Measurements from ENCODE around the gene STARD7. TPM values are rescaled to one million over a fixed set of nuclear protein-coding genes. Genes with fewer than 3 reads are reported as not detected.
"Not testable (repeated sequence)": the region's sequence is repeated elsewhere in the genome, so short reads cannot be mapped to it uniquely, and the experiment has no call there.

The STARD7 gene
- total RNA-seq, 1 donor from 2014 or later, result 96.1 TPM

- Histone ChIP-seq H3K27me3 (ENCODE audit: control insufficient read depth, insufficient read depth, low read length) (peaks cover 9% of the 10 kb centered on the region), H3K36me3 (ENCODE audit: control insufficient read depth, insufficient read depth, low read length) (no peaks in the 10 kb centered on the region), H3K4me3 (ENCODE audit: low read depth, low read length) (peak overlapping the region; percentile 35)
- TF ChIP-seq, protein P1, sequence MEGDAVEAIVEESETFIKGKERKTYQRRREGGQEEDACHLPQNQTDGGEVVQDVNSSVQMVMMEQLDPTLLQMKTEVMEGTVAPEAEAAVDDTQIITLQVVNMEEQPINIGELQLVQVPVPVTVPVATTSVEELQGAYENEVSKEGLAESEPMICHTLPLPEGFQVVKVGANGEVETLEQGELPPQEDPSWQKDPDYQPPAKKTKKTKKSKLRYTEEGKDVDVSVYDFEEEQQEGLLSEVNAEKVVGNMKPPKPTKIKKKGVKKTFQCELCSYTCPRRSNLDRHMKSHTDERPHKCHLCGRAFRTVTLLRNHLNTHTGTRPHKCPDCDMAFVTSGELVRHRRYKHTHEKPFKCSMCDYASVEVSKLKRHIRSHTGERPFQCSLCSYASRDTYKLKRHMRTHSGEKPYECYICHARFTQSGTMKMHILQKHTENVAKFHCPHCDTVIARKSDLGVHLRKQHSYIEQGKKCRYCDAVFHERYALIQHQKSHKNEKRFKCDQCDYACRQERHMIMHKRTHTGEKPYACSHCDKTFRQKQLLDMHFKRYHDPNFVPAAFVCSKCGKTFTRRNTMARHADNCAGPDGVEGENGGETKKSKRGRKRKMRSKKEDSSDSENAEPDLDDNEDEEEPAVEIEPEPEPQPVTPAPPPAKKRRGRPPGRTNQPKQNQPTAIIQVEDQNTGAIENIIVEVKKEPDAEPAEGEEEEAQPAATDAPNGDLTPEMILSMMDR (IDR thresholded peaks at IDR 0.05; ENCODE audit: insufficient read depth, low read length, poor library complexity, severe bottlenecking), result no peak
- DNase-seq (ENCODE audit: low read depth), result no peak
Measured at GRCh38 chr2:96144481-96145035, 64.1 kb downstream of the STARD7 start.

DNA sequence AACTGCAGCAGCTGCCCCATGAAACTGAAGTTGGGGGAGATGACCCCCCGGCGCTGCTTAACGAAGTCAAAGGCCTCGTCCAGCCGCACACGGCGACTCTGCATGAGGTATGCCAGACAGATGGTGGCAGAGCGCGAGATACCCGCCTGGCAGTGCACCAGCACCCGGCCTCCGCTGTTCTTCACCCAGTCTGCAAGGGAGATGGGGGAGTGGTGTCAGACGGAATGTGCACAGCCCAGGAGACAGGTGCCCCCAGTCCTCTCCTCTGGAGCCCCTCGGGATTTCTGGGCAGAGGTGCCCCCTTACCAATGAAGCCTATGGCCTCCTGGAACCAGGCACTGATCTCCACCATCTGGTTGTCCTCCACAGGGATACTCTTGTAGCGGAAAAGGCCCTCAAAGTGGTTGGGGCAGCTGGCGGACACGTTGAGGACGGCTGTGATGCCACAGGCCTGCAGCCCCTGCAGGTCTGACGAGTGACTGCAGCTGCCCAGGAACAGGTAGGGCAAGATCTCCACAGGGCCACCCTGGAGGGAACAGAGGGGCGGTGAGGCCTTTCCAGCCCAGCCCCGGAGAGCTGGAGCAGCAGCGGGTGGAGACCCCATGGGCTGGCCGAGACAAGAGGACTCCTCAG lies 64.7 kb downstream of the STARD7 start:
- TF ChIP-seq, protein P1 (IDR thresholded peaks at IDR 0.05; ENCODE audit: insufficient read depth, low read length, poor library complexity, severe bottlenecking), result peak; percentile 26
- Histone ChIP-seq H3K27me3 (ENCODE audit: control insufficient read depth, insufficient read depth, low read length) (peaks cover 9% of the 10 kb centered on the region), H3K4me3 (ENCODE audit: low read depth, low read length) (no peak overlapping the region), H3K36me3 (ENCODE audit: control insufficient read depth, insufficient read depth, low read length) (no peaks in the 10 kb centered on the region)
- no peak for DNase-seq (ENCODE audit: low read depth)

- H3K27me3 ChIP-seq (ENCODE audit: control insufficient read depth, insufficient read depth, low read length), result peaks cover 6% of the 10 kb centered on the region
- no peak overlapping the region for H3K4me3 ChIP-seq (ENCODE audit: low read depth, low read length)
- TF ChIP-seq, protein P1 (IDR thresholded peaks at IDR 0.05; ENCODE audit: insufficient read depth, low read length, poor library complexity, severe bottlenecking), result no peak
- DNase-seq (ENCODE audit: low read depth), result no peak
- no peaks in the 10 kb centered on the region for H3K36me3 ChIP-seq (ENCODE audit: control insufficient read depth, insufficient read depth, low read length)
Measured at GRCh38 chr2:96143231-96143847, 65.3 kb downstream of the STARD7 start.

DNA sequence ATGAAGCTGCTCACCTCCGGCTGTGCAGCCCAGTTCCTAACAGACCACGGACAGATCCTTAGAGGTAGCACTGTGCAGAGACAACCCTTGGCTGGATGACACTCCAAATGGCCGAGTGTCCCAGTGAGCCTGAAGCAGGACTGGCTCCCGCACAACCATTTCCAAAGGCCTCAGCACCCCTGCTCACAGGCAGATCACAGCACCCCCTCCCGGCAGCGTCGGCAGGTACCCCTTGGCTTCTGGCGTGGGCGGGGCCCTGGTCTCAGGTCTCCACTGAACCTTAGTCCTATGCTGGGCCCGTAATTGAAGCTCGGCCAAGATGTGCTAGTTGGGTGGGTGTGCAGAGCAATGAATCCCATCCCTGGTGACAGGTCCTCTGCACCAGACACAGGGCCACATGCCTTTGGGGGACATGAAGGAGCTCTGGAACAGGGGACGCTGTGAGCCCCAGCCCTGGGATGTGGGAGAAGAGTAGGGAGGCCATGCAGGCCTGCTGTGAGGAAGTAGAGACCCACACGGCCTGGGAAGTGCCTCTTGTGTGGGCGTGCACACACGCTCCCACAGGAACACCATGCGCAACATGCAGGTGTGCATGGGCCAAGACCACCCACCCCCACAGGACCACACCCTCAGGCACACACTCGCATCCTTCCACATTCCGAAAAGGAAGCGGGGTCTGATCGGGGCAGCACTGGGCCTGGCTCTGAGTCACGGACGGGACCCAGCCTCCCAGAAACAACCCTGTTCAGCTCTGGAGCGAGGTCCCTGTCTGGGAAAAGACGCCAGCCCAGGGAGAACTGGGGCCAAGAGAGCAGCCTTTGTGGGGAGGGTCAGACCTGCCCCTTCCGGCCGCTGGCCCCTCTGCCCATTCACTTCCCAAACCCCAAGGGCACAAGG lies 66.2 kb downstream of the STARD7 start:
- H3K27me3 ChIP-seq (ENCODE audit: control insufficient read depth, insufficient read depth, low read length), result peaks cover 10% of the 10 kb centered on the region
- no peaks in the 10 kb centered on the region for H3K36me3 ChIP-seq (ENCODE audit: control insufficient read depth, insufficient read depth, low read length)
- no peak overlapping the region for H3K4me3 ChIP-seq (ENCODE audit: low read depth, low read length)
- TF ChIP-seq, protein P1 (IDR thresholded peaks at IDR 0.05; ENCODE audit: insufficient read depth, low read length, poor library complexity, severe bottlenecking), result peak; percentile 7
- DNase-seq (ENCODE audit: low read depth), result no peak

DNA sequence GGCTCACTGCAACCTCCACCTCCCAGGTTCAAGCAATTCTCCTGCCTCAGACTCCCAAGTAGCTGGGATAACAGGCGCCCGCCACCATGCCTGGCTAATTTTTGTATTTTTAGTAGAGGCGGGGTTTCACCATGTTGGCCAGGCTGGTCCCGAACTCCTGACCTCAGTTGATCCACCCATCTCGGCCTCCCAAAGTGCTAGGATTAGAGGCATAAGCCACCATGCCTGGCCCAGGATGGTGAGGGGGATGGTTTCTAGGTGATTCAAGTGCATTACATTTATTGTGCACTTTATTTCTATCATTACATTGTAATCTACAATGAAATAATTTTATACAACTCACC lies 67.0 kb downstream of the STARD7 start:
- H3K27me3 ChIP-seq (ENCODE audit: control insufficient read depth, insufficient read depth, low read length), result peaks cover 10% of the 10 kb centered on the region
- H3K4me3 ChIP-seq (ENCODE audit: low read depth, low read length); DNase-seq (ENCODE audit: low read depth); H3K36me3 ChIP-seq (ENCODE audit: control insufficient read depth, insufficient read depth, low read length): not testable (repeated sequence)
